Measurements from ENCODE around the gene MEIS2.

Gene MEIS2

DNA sequence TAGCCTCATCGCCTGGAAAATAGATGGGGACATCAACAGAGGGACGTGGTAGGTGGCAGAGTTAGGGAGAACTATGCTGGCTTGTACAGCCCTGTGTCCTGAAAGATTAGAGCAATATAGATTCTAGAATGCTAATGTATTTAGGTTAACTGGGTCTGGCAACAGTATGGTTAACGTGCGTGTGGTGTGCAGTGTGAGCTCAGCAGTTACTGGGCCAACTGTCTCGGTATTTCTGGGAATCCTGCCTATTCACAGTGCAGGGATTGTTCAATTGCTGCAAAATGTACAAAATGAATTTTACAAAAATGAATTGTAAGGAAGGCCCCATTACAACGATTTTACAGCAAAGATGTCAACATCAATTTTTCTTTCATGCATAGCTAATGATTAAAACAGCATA is 20.6 kb downstream of the MEIS2 start:
- Histone ChIP-seq H3K79me2 (ENCODE audit: insufficient read depth, low read depth) (no peaks in the 10 kb centered on the region), H3K36me3 (ENCODE audit: insufficient read depth) (no peaks in the 10 kb centered on the region), H4K20me1 (ENCODE audit: insufficient read depth) (no peaks in the 10 kb centered on the region), H3K9ac (no peak overlapping the region), H3K27me3 (ENCODE audit: insufficient read depth, low read depth) (no peaks in the 10 kb centered on the region), H3K4me2 (no peak overlapping the region), H3K4me3 (IDR thresholded peaks at IDR 0.05; ENCODE audit: insufficient read depth, low read depth, low read length) (no peak overlapping the region), H2AFZ (ENCODE audit: low read depth) (no peak overlapping the region), H3K27ac (no peak overlapping the region), H3K4me1 (ENCODE audit: low read depth, poor library complexity, severe bottlenecking) (no peaks in the 10 kb centered on the region)
- TF ChIP-seq, protein P1, sequence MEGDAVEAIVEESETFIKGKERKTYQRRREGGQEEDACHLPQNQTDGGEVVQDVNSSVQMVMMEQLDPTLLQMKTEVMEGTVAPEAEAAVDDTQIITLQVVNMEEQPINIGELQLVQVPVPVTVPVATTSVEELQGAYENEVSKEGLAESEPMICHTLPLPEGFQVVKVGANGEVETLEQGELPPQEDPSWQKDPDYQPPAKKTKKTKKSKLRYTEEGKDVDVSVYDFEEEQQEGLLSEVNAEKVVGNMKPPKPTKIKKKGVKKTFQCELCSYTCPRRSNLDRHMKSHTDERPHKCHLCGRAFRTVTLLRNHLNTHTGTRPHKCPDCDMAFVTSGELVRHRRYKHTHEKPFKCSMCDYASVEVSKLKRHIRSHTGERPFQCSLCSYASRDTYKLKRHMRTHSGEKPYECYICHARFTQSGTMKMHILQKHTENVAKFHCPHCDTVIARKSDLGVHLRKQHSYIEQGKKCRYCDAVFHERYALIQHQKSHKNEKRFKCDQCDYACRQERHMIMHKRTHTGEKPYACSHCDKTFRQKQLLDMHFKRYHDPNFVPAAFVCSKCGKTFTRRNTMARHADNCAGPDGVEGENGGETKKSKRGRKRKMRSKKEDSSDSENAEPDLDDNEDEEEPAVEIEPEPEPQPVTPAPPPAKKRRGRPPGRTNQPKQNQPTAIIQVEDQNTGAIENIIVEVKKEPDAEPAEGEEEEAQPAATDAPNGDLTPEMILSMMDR (conservative IDR thresholded peaks at IDR 0.05; ENCODE audit: low read depth, low read length), result no peak

DNA sequence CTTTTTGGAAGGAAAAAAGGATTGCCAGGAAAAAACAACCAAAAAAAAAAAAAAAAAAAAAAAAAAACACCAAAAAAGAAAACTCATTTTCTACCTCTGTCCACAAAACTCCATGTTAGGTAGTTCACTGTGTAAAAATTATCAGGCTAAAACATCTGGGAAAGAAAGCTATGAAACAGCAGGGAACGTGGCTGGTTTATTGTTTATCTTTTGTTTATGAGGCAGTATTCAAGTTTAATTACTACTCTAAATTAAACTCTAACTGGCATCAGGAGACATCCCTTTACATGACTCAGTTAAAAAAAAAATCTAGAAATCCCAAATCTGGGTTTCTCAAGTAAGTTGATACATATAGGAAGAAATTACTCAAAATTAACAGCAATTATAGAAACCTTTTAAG is 21.8 kb downstream of the MEIS2 start:
- Histone ChIP-seq H3K9ac (no peak overlapping the region), H2AFZ (ENCODE audit: low read depth) (no peak overlapping the region), H3K4me1 (ENCODE audit: low read depth, poor library complexity, severe bottlenecking) (no peaks in the 10 kb centered on the region), H3K4me2 (no peak overlapping the region), H4K20me1 (ENCODE audit: insufficient read depth) (no peaks in the 10 kb centered on the region), H3K36me3 (ENCODE audit: insufficient read depth) (no peaks in the 10 kb centered on the region), H3K27ac (no peak overlapping the region), H3K79me2 (ENCODE audit: insufficient read depth, low read depth) (no peaks in the 10 kb centered on the region), H3K27me3 (ENCODE audit: insufficient read depth, low read depth) (no peaks in the 10 kb centered on the region), H3K4me3 (IDR thresholded peaks at IDR 0.05; ENCODE audit: insufficient read depth, low read depth, low read length) (no peak overlapping the region)
- TF ChIP-seq, protein P1 (conservative IDR thresholded peaks at IDR 0.05; ENCODE audit: low read depth, low read length), result no peak

DNA sequence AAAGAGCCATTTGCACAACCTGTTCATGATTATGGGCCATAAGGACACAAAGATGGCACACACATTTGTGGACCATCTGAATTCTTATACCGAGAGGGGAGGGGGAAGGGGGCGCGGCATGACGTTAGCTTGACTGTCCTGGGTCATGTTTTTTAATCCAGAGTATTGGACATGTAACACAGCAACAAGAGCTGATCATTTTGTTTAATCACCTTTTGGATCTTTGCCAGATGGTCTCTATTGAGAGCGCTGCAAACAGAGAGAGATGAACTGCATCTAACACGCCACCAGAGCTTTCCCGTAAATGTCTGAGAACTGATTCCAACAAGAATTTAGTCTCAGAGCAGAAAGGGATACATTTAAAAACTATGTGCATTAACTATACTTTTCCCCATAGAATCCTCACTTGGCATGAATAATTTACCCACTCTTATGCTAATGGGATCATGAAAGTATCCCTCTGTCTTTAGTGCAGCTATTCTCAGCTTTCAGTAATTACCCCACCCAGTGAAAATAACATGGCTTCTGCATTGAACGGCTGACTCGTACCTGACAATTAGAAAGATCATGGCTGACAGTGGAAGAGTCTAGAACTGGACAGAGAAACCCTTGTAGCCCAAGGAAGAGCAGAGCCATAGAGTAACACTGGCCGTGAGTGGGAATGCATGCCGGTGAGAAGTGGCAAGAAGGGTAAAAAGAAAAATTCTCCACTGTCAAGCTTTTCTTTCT is 22.6 kb downstream of the MEIS2 start:
- no peak overlapping the region for H3K9ac ChIP-seq
- H3K4me2 ChIP-seq, result no peak overlapping the region
- no peaks in the 10 kb centered on the region for H3K27me3 ChIP-seq (ENCODE audit: insufficient read depth, low read depth)
- H4K20me1 ChIP-seq (ENCODE audit: insufficient read depth), result no peaks in the 10 kb centered on the region
- H2AFZ ChIP-seq (ENCODE audit: low read depth), result no peak overlapping the region
- no peak overlapping the region for H3K4me3 ChIP-seq (IDR thresholded peaks at IDR 0.05; ENCODE audit: insufficient read depth, low read depth, low read length)
- TF ChIP-seq, protein P1 (conservative IDR thresholded peaks at IDR 0.05; ENCODE audit: low read depth, low read length), result no peak
- no peaks in the 10 kb centered on the region for H3K36me3 ChIP-seq (ENCODE audit: insufficient read depth)
- H3K79me2 ChIP-seq (ENCODE audit: insufficient read depth, low read depth), result no peaks in the 10 kb centered on the region
- H3K4me1 ChIP-seq (ENCODE audit: low read depth, poor library complexity, severe bottlenecking), result no peaks in the 10 kb centered on the region
- no peak overlapping the region for H3K27ac ChIP-seq

DNA sequence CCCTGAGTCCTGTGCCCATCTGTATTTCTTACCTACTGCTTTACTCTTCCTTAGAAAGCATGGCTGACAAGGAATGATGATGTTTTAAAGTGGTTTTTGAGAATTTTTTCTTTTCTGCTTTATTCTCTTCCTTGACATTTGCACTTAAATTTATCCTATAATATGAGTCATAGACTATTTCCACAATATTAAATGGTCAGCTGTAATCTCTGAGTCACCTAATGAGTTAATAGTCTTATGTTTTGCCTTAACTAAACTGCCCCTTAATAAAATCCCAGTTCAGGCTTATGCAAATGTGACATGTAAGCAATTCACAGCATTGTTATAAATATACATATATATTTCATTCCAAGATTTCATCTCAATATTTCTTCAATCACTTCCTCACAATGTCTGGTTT is 23.8 kb downstream of the MEIS2 start:
- Histone ChIP-seq H4K20me1 (ENCODE audit: insufficient read depth) (no peaks in the 10 kb centered on the region), H3K4me3 (IDR thresholded peaks at IDR 0.05; ENCODE audit: insufficient read depth, low read depth, low read length) (no peak overlapping the region), H3K79me2 (ENCODE audit: insufficient read depth, low read depth) (no peaks in the 10 kb centered on the region), H3K27ac (no peak overlapping the region), H3K27me3 (ENCODE audit: insufficient read depth, low read depth) (no peaks in the 10 kb centered on the region), H3K36me3 (ENCODE audit: insufficient read depth) (no peaks in the 10 kb centered on the region), H3K9ac (no peak overlapping the region), H3K4me1 (ENCODE audit: low read depth, poor library complexity, severe bottlenecking) (no peaks in the 10 kb centered on the region), H2AFZ (ENCODE audit: low read depth) (no peak overlapping the region), H3K4me2 (no peak overlapping the region)
- TF ChIP-seq, protein P1 (conservative IDR thresholded peaks at IDR 0.05; ENCODE audit: low read depth, low read length), result no peak

Data from KMS-11 (cell line).